Neutrophil (primary cell): ENCODE data around the gene GALNT16.
A peak's percentile ranks its signal among the peaks of the same experiment; 100 is the strongest.

Experiments
- H3K27ac ChIP-seq: fragments of 200-600 bp; sonication (generic); 2 replicates; pipeline ENCODE4 v1.5.1; 2016; ENCODE audit warnings: mild to moderate bottlenecking, moderate library complexity
- H3K27me3 ChIP-seq: fragments of 200-600 bp; sonication (generic); 2 replicates; pipeline ENCODE4 v1.6.0; 2016; ENCODE audit warnings: mild to moderate bottlenecking
- H3K36me3 ChIP-seq: fragments of 200-600 bp; sonication (generic); 2 replicates; pipeline ENCODE4 v1.5.1; 2017
- H3K4me1 ChIP-seq, 2 experiments: fragments of 200-600 bp in 1 of 2; sonication (generic) in 1 of 2; 1 replicate in 1 of 2; 2 replicates in 1 of 2; pipeline versions ENCODE4 v1.5.1 to v1.6.1; 2013 to 2016; ENCODE audit warnings: low read depth in 1 of 2, low read length in 1 of 2, mild to moderate bottlenecking in 1 of 2, moderate library complexity in 1 of 2; ENCODE audit not compliant: control insufficient read depth in 1 of 2, insufficient read depth in 1 of 2
- H3K4me3 ChIP-seq, 2 experiments: fragments of 200-600 bp in 1 of 2; sonication (generic) in 1 of 2; 1 replicate in 1 of 2; 2 replicates in 1 of 2; pipeline ENCODE4 v1.5.1; 2013 to 2016; ENCODE audit warnings: low read depth in 1 of 2, low read length in 1 of 2, mild to moderate bottlenecking in 1 of 2, moderate library complexity in 1 of 2
- H3K9me3 ChIP-seq: fragments of 200-600 bp; sonication (generic); 2 replicates; pipeline ENCODE4 v1.5.1; 2016
- TF ChIP-seq, protein P1 (sequence below): fragments of 200-600 bp; sonication (generic); IDR thresholded peaks from 2 replicates; pipeline ENCODE4 v1.5.1; 2016; ENCODE audit warnings: antibody characterized with exemption

The GALNT16 gene

DNA sequence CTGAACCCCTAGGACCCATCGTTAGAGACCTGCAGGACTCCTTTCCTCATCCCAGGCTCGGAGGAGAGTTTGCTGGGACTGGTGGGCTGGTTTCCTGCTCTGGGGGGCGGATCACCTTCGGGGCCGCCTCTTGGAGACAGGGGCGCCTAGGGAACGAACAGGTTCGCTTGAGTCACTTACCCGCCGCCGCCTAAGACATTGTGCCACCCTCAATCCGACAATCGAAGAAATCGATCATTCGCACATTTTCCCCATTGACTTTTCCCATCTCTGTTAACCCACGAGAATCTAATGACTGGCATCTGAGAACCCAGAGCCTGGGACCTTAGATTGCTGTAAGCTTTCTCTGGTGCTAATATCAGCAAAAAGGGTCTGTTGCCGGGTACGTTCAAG is 138.9 kb downstream of the GALNT16 start:
- Histone ChIP-seq H3K4me3 (peak overlapping the region; percentile 70 to 85), H3K4me1 (peaks cover 39% of the 10 kb centered on the region in 2 experiments), H3K36me3 (peaks cover 19% of the 10 kb centered on the region), H3K27ac (peak overlapping the region; percentile 91), H3K27me3 (no peaks in the 10 kb centered on the region), H3K9me3 (no peaks in the 10 kb centered on the region)
- TF ChIP-seq, protein P1, sequence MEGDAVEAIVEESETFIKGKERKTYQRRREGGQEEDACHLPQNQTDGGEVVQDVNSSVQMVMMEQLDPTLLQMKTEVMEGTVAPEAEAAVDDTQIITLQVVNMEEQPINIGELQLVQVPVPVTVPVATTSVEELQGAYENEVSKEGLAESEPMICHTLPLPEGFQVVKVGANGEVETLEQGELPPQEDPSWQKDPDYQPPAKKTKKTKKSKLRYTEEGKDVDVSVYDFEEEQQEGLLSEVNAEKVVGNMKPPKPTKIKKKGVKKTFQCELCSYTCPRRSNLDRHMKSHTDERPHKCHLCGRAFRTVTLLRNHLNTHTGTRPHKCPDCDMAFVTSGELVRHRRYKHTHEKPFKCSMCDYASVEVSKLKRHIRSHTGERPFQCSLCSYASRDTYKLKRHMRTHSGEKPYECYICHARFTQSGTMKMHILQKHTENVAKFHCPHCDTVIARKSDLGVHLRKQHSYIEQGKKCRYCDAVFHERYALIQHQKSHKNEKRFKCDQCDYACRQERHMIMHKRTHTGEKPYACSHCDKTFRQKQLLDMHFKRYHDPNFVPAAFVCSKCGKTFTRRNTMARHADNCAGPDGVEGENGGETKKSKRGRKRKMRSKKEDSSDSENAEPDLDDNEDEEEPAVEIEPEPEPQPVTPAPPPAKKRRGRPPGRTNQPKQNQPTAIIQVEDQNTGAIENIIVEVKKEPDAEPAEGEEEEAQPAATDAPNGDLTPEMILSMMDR: peak; percentile 3

DNA sequence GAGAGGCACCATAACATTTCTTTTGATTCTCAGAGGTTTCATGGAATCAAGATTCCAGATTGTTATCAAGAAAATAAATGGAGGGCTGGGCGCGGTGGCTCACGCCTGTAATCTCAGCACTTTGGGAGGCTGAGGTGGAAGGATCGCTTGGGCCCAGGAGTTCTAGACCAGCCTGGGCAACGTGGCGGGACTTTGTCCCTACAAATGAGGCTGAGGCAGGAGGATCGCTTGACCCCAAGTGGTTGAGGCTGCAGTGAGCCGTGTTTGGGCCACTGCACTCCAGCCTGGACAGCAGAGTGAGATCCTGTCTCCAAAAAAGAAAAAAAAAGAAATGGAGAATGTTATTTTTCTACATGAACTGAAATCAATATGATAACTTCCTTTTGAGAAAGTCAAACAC is 139.8 kb downstream of the GALNT16 start:
- peaks cover 11% of the 10 kb centered on the region for H3K36me3 ChIP-seq
- TF ChIP-seq, protein P1: no peak
- no peaks in the 10 kb centered on the region for H3K9me3 ChIP-seq
- H3K4me1 ChIP-seq: peaks cover 39% of the 10 kb centered on the region in 2 experiments
- H3K4me3 ChIP-seq: peak overlapping the region in 1 of 2 experiments; percentile 85
- no peak overlapping the region for H3K27ac ChIP-seq
- H3K27me3 ChIP-seq: no peaks in the 10 kb centered on the region

DNA sequence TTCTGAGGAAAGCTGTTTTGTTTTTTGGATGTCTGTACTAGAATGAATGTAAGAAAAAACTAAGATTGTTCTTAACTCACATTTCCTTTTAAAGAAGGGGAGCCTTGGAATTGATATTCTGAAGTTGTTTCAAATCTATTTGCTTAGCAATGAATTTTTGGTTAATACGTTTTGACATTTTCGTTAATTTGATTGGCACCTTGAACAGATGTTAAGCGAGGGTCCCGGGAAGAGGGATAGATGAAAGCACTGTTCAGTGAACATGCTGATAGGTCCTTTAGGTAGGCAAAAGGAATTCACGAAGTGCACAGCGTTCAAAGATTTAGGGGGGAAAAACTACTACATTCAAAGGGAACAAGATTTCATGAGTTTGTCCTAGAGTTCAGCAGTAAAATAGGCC is 140.2 kb downstream of the GALNT16 start:
- no peak overlapping the region for H3K27ac ChIP-seq
- H3K4me3 ChIP-seq: no peak overlapping the region
- TF ChIP-seq, protein P1: no peak

DNA sequence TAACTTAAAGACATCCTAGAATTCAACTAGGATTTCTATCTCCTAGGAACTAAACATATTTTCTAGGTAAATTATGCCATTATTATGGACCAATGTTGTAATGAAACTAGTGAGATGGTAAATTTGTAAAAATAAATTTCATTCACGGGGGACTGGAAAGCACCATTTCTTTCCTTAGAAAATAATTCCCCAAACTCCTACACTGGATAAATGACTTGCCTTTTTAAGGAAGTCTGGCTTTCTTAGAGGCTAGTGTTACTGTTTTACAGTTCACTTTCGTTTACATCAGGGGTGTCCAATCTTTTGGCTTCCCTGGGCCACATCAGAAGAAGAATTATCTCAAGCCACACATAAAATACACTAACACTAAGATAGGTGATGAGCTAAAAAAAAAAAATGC is 141.9 kb downstream of the GALNT16 start:
- no peak overlapping the region for H3K27ac ChIP-seq
- H3K27me3 ChIP-seq: no peaks in the 10 kb centered on the region
- peaks cover 7% of the 10 kb centered on the region for H3K36me3 ChIP-seq
- H3K9me3 ChIP-seq: no peaks in the 10 kb centered on the region
- no peak overlapping the region for H3K4me3 ChIP-seq
- TF ChIP-seq, protein P1: no peak
- H3K4me1 ChIP-seq: peaks cover 35 to 39% of the 10 kb centered on the region in 2 experiments

More for the DNA sequence above, 140.2 kb downstream of the GALNT16 start:
- H3K36me3 ChIP-seq: peaks cover 11% of the 10 kb centered on the region
- H3K9me3 ChIP-seq: no peaks in the 10 kb centered on the region
- peaks cover 39% of the 10 kb centered on the region in 2 experiments for H3K4me1 ChIP-seq
- H3K27me3 ChIP-seq: no peaks in the 10 kb centered on the region

DNA sequence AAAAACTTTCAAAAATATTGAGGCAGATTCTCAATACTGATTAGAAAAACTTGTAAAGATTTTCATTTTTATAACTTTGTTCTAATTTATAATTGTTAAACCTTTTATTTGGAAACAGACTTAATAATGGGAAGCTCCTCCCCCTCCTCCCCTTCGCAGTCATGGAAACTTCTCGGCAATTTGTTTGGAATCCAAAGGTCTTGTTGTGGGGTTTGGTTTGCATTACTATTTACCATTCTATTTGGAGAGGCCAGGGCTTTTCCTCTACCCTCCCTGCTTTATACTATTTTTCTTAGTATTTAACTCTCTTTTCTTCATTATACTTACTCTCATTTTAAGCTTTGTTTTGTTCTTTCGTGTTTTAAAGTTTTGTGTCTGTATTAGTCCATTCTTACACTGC is 144.5 kb downstream of the GALNT16 start:
- TF ChIP-seq, protein P1: no peak
- Histone ChIP-seq H3K4me3 (no peak overlapping the region), H3K27me3 (no peaks in the 10 kb centered on the region), H3K9me3 (no peaks in the 10 kb centered on the region), H3K27ac (no peak overlapping the region), H3K4me1 (peaks cover 24 to 32% of the 10 kb centered on the region in 2 experiments), H3K36me3 (peaks cover 7% of the 10 kb centered on the region)

DNA sequence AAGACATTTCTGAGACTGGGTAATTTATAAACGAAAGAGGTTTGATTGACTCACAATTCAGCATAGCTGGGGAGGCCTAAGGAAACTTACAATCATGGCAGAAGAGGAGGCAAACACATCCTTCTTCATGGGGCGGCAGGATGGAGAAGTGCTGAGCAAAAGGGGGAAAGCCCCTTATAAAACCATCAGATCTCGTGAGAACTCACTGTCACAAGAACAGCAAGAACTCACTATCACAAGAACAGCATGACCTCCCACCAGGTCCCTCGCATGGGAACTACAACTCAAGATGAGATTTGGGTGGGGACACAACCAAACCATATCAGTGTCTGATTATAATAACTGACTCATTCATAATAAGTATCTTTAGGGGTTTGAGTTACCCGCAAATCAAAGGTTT is 144.9 kb downstream of the GALNT16 start:
- no peak overlapping the region for H3K27ac ChIP-seq
- no peaks in the 10 kb centered on the region for H3K27me3 ChIP-seq
- H3K9me3 ChIP-seq: no peaks in the 10 kb centered on the region
- no peak overlapping the region for H3K4me3 ChIP-seq
- peaks cover 23 to 32% of the 10 kb centered on the region in 2 experiments for H3K4me1 ChIP-seq
- H3K36me3 ChIP-seq: peaks cover 7% of the 10 kb centered on the region
- TF ChIP-seq, protein P1: no peak
